ENCODE data around the gene KRT10. TPM values are rescaled to one million over a fixed set of nuclear protein-coding genes. Genes with fewer than 3 reads are reported as not detected.
"Not testable (repeated sequence)": the region's sequence is repeated elsewhere in the genome, so short reads cannot be mapped to it uniquely, and the experiment has no call there.

Gene KRT10
- 45.2 TPM for total RNA-seq
- long read RNA-seq, partial matches to known transcripts: 104 of 107 reads
- long read RNA-seq, other reads (novel, unspliced or antisense): 0 of 107 reads

GRCh38 chr17:40822132-40822812 is at the start of gene KRT10:
KRT10 (minus strand) TSS chr17:40822614; CDS start chr17:40822585, 29 bp downstream.
- intact Hi-C loops (cut with DNase I): no loop called here
- DNase-seq (ENCODE audit: low spot score): no peak

GRCh38 chr17:40871316-40871715 is 48.9 kb upstream of the KRT10 start:
- DNase-seq (ENCODE audit: low spot score): no peak
- intact Hi-C loops (cut with DNase I): no loop called here

- intact Hi-C loops (cut with DNase I): no loop called here
- no peak for DNase-seq (ENCODE audit: low spot score)
Measured at GRCh38 chr17:40870136-40870535, 47.7 kb upstream of the KRT10 start.

GRCh38 chr17:40866838-40867237 is 44.4 kb upstream of the KRT10 start, which contains the start of gene KRT12:
KRT12 (minus strand) TSS chr17:40867223; CDS start chr17:40867186, 37 bp downstream.
- intact Hi-C loops (cut with DNase I): no loop called here
- no peak for DNase-seq (ENCODE audit: low spot score)

- no peak for DNase-seq (ENCODE audit: low spot score)
- intact Hi-C loops (cut with DNase I): no loop called here
Measured at GRCh38 chr17:40864661-40865390, 42.4 kb upstream of the KRT10 start.

GRCh38 chr17:40862985-40863733 is 40.7 kb upstream of the KRT10 start:
- intact Hi-C loops (cut with DNase I): no loop called here
- no peak for DNase-seq (ENCODE audit: low spot score)

GRCh38 chr17:40859536-40859935 is 37.1 kb upstream of the KRT10 start:
- no peak for DNase-seq (ENCODE audit: low spot score)
- intact Hi-C loops (cut with DNase I): no loop called here

GRCh38 chr17:40858667-40859066 is 36.3 kb upstream of the KRT10 start:
- DNase-seq (ENCODE audit: low spot score); intact Hi-C loops (cut with DNase I): not testable (repeated sequence)

- DNase-seq (ENCODE audit: low spot score): no peak
- intact Hi-C loops (cut with DNase I): loop anchor here (2.0 kb wide), 1 partner anchor 805 kb away; no protein-coding TSS in a partner anchor
Measured at GRCh38 chr17:40857535-40857934, 35.1 kb upstream of the KRT10 start.

- no peak for DNase-seq (ENCODE audit: low spot score)
- intact Hi-C loops (cut with DNase I): no loop called here
Measured at GRCh38 chr17:40854175-40854814, 31.9 kb upstream of the KRT10 start.

- DNase-seq (ENCODE audit: low spot score): no peak
- intact Hi-C loops (cut with DNase I): no loop called here
Measured at GRCh38 chr17:40852364-40852763, 29.9 kb upstream of the KRT10 start.

- no peak for DNase-seq (ENCODE audit: low spot score)
- intact Hi-C loops (cut with DNase I): no loop called here
Measured at GRCh38 chr17:40850293-40850972, 28.0 kb upstream of the KRT10 start.

- no peak for DNase-seq (ENCODE audit: low spot score)
- intact Hi-C loops (cut with DNase I): no loop called here
Measured at GRCh38 chr17:40849723-40850122, 27.3 kb upstream of the KRT10 start.

GRCh38 chr17:40848583-40849235 is 26.3 kb upstream of the KRT10 start:
- intact Hi-C loops (cut with DNase I): no loop called here
- DNase-seq (ENCODE audit: low spot score): no peak

GRCh38 chr17:40846515-40847144 is 24.2 kb upstream of the KRT10 start:
- intact Hi-C loops (cut with DNase I): no loop called here
- no peak for DNase-seq (ENCODE audit: low spot score)

- no peak for DNase-seq (ENCODE audit: low spot score)
- intact Hi-C loops (cut with DNase I): no loop called here
Measured at GRCh38 chr17:40844671-40845107, 22.3 kb upstream of the KRT10 start.

- intact Hi-C loops (cut with DNase I): no loop called here
- no peak for DNase-seq (ENCODE audit: low spot score)
Measured at GRCh38 chr17:40843242-40843641, 20.8 kb upstream of the KRT10 start.

GRCh38 chr17:40841246-40841645 is 18.8 kb upstream of the KRT10 start:
- no peak for DNase-seq (ENCODE audit: low spot score)
- intact Hi-C loops (cut with DNase I): no loop called here
